Gastrocnemius medialis (tissue), 4 donors: ENCODE results near the gene CDCP2.

Experiments
- CTCF ChIP-seq, 5 experiments: fragments of 450-650 bp in 3 of 5; fragments of 200-600 bp in 2 of 5; sonication (generic) in 2 of 5; IDR thresholded peaks in 4 of 5; conservative IDR thresholded peaks in 1 of 5; 1 replicate in 4 of 5; 2 replicates in 1 of 5; pipeline ENCODE4 v1.5.1; 2016 to 2019; ENCODE audit warnings: antibody characterized with exemption in 5 of 5, mild to moderate bottlenecking in 3 of 5, moderate library complexity in 3 of 5
- POLR2A ChIP-seq, 2 donors: fragments of 450-650 bp; IDR thresholded peaks; one replicate each; pipeline ENCODE4 v1.6.1; 2017; ENCODE audit warnings: antibody characterized with exemption in 2 of 2, mild to moderate bottlenecking in 2 of 2, moderate library complexity in 2 of 2

GRCh38 chr1:54160351-54160750, 7.6 kb upstream of the CDCP2 start:
- TF ChIP-seq CTCF (IDR thresholded peaks at IDR 0.05 in 4 of 5, conservative IDR thresholded peaks at IDR 0.05 in 1 of 5) (no peak), POLR2A (IDR thresholded peaks at IDR 0.05) (no peak)
